HG02623 (cell line): ENCODE results near the gene NMRK2.
A peak's percentile ranks its signal among the peaks of the same experiment; 100 is the strongest.

Experiments
- ATAC-seq: cut with Tn5 transposase; IDR thresholded peaks from one replicate; pipeline ENCODE4 v1.9.1; 2021; ENCODE audit warnings: moderate library complexity; ENCODE audit not compliant: unreplicated experiment

Gene NMRK2

GRCh38 chr19:3980353-3981251 lies 47.7 kb downstream of the NMRK2 start:
- ATAC-seq: no peak

GRCh38 chr19:3981373-3981735 lies 48.5 kb downstream of the NMRK2 start:
- ATAC-seq: no peak

GRCh38 chr19:3981736-3982681 lies 49.1 kb downstream of the NMRK2 start:
- no peak for ATAC-seq

- ATAC-seq: no peak
These were observed 50.1 kb downstream of the NMRK2 start for GRCh38 chr19:3982701-3983541.

- no peak for ATAC-seq
These were observed 50.7 kb downstream of the NMRK2 start for GRCh38 chr19:3983542-3983914.

- no peak for ATAC-seq
These were observed 51.2 kb downstream of the NMRK2 start for GRCh38 chr19:3983936-3984583.

GRCh38 chr19:3984584-3984907 lies 51.7 kb downstream of the NMRK2 start:
- ATAC-seq: no peak

GRCh38 chr19:3984908-3985642 lies 52.2 kb downstream of the NMRK2 start, which contains the start of gene EEF2:
Gene EEF2 (minus strand): TSS chr19:3985463. CDS start chr19:3985380, 83 bp downstream.
- ATAC-seq: peak; percentile 45

- no peak for ATAC-seq
These were observed 52.9 kb downstream of the NMRK2 start for GRCh38 chr19:3985643-3986259.

GRCh38 chr19:3986260-3987041 lies 53.6 kb downstream of the NMRK2 start:
- ATAC-seq: no peak

GRCh38 chr19:3987619-3988371 lies 54.9 kb downstream of the NMRK2 start:
- no peak for ATAC-seq

GRCh38 chr19:3990815-3991117 lies 57.9 kb downstream of the NMRK2 start:
- no peak for ATAC-seq
